DMS 273 (cell line): ENCODE results near the gene KCNJ2.

ENCODE experiments used
- DNase-seq: peaks from one replicate; lab custom pipeline; 2025; ENCODE audit not compliant: unreplicated experiment; lab: John Stamatoyannopoulos, UW

KCNJ2 gene

GRCh38 chr17:70168977-70169708 is at the start of gene KCNJ2:
Gene KCNJ2, plus strand, starts transcription at chr17:70169532. Its CDS starts 5,508 bp downstream, at chr17:70175040.
- DNase-seq, result peak; percentile 98

GRCh38 chr17:70119545-70119944 is 49.8 kb upstream of the KCNJ2 start:
- DNase-seq, result no peak

GRCh38 chr17:70119983-70120382 is 49.3 kb upstream of the KCNJ2 start:
- no peak for DNase-seq

- no peak for DNase-seq
Measured at GRCh38 chr17:70120425-70120824, 48.9 kb upstream of the KCNJ2 start.

- no peak for DNase-seq
Measured at GRCh38 chr17:70121126-70121525, 48.2 kb upstream of the KCNJ2 start.

GRCh38 chr17:70123193-70123592 is 46.1 kb upstream of the KCNJ2 start:
- no peak for DNase-seq

- no peak for DNase-seq
Measured at GRCh38 chr17:70124723-70125122, 44.6 kb upstream of the KCNJ2 start.

GRCh38 chr17:70127221-70127873 is 42.0 kb upstream of the KCNJ2 start:
- DNase-seq, result no peak

- no peak for DNase-seq
Measured at GRCh38 chr17:70128727-70129238, 40.5 kb upstream of the KCNJ2 start.

- DNase-seq, result no peak
Measured at GRCh38 chr17:70130289-70130688, 39.0 kb upstream of the KCNJ2 start.

- no peak for DNase-seq
Measured at GRCh38 chr17:70132505-70132904, 36.8 kb upstream of the KCNJ2 start.

- no peak for DNase-seq
Measured at GRCh38 chr17:70134042-70134441, 35.3 kb upstream of the KCNJ2 start.

- DNase-seq, result no peak
Measured at GRCh38 chr17:70134777-70135176, 34.6 kb upstream of the KCNJ2 start.

GRCh38 chr17:70136131-70136530 is 33.2 kb upstream of the KCNJ2 start:
- no peak for DNase-seq

GRCh38 chr17:70137451-70138230 is 31.7 kb upstream of the KCNJ2 start:
- no peak for DNase-seq

- DNase-seq, result no peak
Measured at GRCh38 chr17:70138291-70138865, 31.0 kb upstream of the KCNJ2 start.

GRCh38 chr17:70139449-70139993 is 29.8 kb upstream of the KCNJ2 start:
- DNase-seq, result no peak

- peak; percentile 49 for DNase-seq
Measured at GRCh38 chr17:70144260-70144846, 25.0 kb upstream of the KCNJ2 start.

GRCh38 chr17:70153210-70153609 is 16.1 kb upstream of the KCNJ2 start:
- no peak for DNase-seq

GRCh38 chr17:70157151-70157550 is 12.2 kb upstream of the KCNJ2 start:
- DNase-seq, result no peak

- DNase-seq, result no peak
Measured at GRCh38 chr17:70158180-70158579, 11.2 kb upstream of the KCNJ2 start.
